HEK293 (cell line): Measurements from ENCODE around the gene TMEM198.

Experiments used
- GLI2 ChIP-seq: fragments of 450-650 bp; formaldehyde crosslinking; IDR thresholded peaks from 2 replicates; pipeline ENCODE4; 2017; ENCODE audit warnings: missing biosample characterization, missing genetic modification characterization, low read depth, borderline replicate concordance
- GLIS2 ChIP-seq: fragments of 450-650 bp; formaldehyde crosslinking; IDR thresholded peaks from 2 replicates; pipeline ENCODE4 v1.5.1; 2016; ENCODE audit warnings: missing biosample characterization, missing genetic modification characterization
- HOXD13 ChIP-seq: sonication (generic); formaldehyde crosslinking; IDR thresholded peaks from 2 replicates; pipeline ENCODE4 v1.8.0; 2022; ENCODE audit warnings: missing genetic modification reagents, borderline replicate concordance
- SCRT1 ChIP-seq: fragments of 450-650 bp; formaldehyde crosslinking; IDR thresholded peaks from 2 replicates; pipeline ENCODE4 v1.5.1; 2016; ENCODE audit warnings: missing biosample characterization, missing genetic modification characterization, borderline replicate concordance
- SCRT2 ChIP-seq: fragments of 450-650 bp; formaldehyde crosslinking; IDR thresholded peaks from 2 replicates; pipeline ENCODE4 v1.5.1; 2016; ENCODE audit warnings: missing biosample characterization, missing genetic modification characterization
- WT1 ChIP-seq: fragments of 450-650 bp; formaldehyde crosslinking; IDR thresholded peaks from 2 replicates; pipeline ENCODE4 v1.5.1; 2016; ENCODE audit warnings: missing biosample characterization, missing genetic modification characterization
- ZBTB1 ChIP-seq: fragments of 450-650 bp; formaldehyde crosslinking; IDR thresholded peaks from 2 replicates; pipeline ENCODE4 v1.5.1; 2016; ENCODE audit warnings: missing biosample characterization, missing genetic modification characterization
- ZBTB48 ChIP-seq: fragments of 450-650 bp; formaldehyde crosslinking; IDR thresholded peaks from 2 replicates; pipeline ENCODE4 v1.5.1; 2016; ENCODE audit warnings: missing biosample characterization, missing genetic modification characterization
- ZFHX2 ChIP-seq: fragments of 450-650 bp; formaldehyde crosslinking; conservative IDR thresholded peaks from 2 replicates; pipeline ENCODE4 v1.5.1; 2016; ENCODE audit warnings: missing biosample characterization, missing genetic modification characterization
- ZFP37 ChIP-seq: fragments of 450-650 bp; formaldehyde crosslinking; IDR thresholded peaks from 2 replicates; pipeline ENCODE4 v1.5.1; 2016; ENCODE audit warnings: missing biosample characterization, missing genetic modification characterization
- ZNF114 ChIP-seq: fragments of 450-650 bp; formaldehyde crosslinking; IDR thresholded peaks from 2 replicates; pipeline ENCODE4 v1.5.0; 2017; ENCODE audit warnings: missing biosample characterization, missing genetic modification characterization
- ZNF174 ChIP-seq: fragments of 450-650 bp; formaldehyde crosslinking; IDR thresholded peaks from 2 replicates; pipeline ENCODE4 v1.5.0; 2017; ENCODE audit warnings: missing biosample characterization, mild to moderate bottlenecking, missing genetic modification characterization
- ZNF223 ChIP-seq: fragments of 450-650 bp; formaldehyde crosslinking; IDR thresholded peaks from 2 replicates; pipeline ENCODE4 v1.5.1; 2016; ENCODE audit warnings: missing biosample characterization, missing genetic modification characterization
- ZNF23 ChIP-seq: fragments of 450-650 bp; formaldehyde crosslinking; IDR thresholded peaks from 2 replicates; pipeline ENCODE4 v1.5.1; 2016; ENCODE audit warnings: missing biosample characterization, missing genetic modification characterization, borderline replicate concordance
- ZNF335 ChIP-seq: fragments of 450-650 bp; formaldehyde crosslinking; conservative IDR thresholded peaks from 2 replicates; pipeline ENCODE4 v1.5.1; 2016; ENCODE audit warnings: missing biosample characterization, missing genetic modification characterization
- ZNF423 ChIP-seq: fragments of 450-650 bp; formaldehyde crosslinking; IDR thresholded peaks from 2 replicates; pipeline ENCODE4 v1.5.1; 2016; ENCODE audit warnings: missing biosample characterization, missing genetic modification characterization
- ZNF426 ChIP-seq: fragments of 450-650 bp; formaldehyde crosslinking; IDR thresholded peaks from 2 replicates; pipeline ENCODE4 v1.5.1; 2017; ENCODE audit warnings: missing biosample characterization, missing genetic modification characterization, mild to moderate bottlenecking, inconsistent platforms, moderate library complexity
- ZNF501 ChIP-seq: fragments of 450-650 bp; formaldehyde crosslinking; IDR thresholded peaks from 2 replicates; pipeline ENCODE4 v1.5.1; 2016; ENCODE audit warnings: missing biosample characterization, missing genetic modification characterization
- ZNF529 ChIP-seq: fragments of 450-650 bp; formaldehyde crosslinking; IDR thresholded peaks from 2 replicates; pipeline ENCODE4 v1.5.1; 2017; ENCODE audit warnings: missing genetic modification characterization, missing biosample characterization; ENCODE audit not compliant: insufficient replicate concordance
- ZNF555 ChIP-seq: fragments of 450-650 bp; formaldehyde crosslinking; conservative IDR thresholded peaks from 2 replicates; pipeline ENCODE4 v1.5.1; 2017; ENCODE audit warnings: missing biosample characterization, mild to moderate bottlenecking, missing genetic modification characterization, inconsistent platforms
- ZNF558 ChIP-seq: fragments of 450-650 bp; formaldehyde crosslinking; IDR thresholded peaks from 2 replicates; pipeline ENCODE4 v1.5.1; 2016; ENCODE audit warnings: missing biosample characterization, missing genetic modification characterization
- ZNF560 ChIP-seq: fragments of 450-650 bp; formaldehyde crosslinking; IDR thresholded peaks from 2 replicates; pipeline ENCODE4 v1.5.1; 2017; ENCODE audit warnings: missing biosample characterization, missing genetic modification characterization, borderline replicate concordance
- ZNF610 ChIP-seq: fragments of 450-650 bp; formaldehyde crosslinking; IDR thresholded peaks from 2 replicates; pipeline ENCODE4 v1.5.1; 2016; ENCODE audit warnings: missing biosample characterization, missing genetic modification characterization, borderline replicate concordance
- ZNF670 ChIP-seq: fragments of 450-650 bp; formaldehyde crosslinking; IDR thresholded peaks from 2 replicates; pipeline ENCODE4 v1.5.1; 2016; ENCODE audit warnings: missing biosample characterization, missing genetic modification characterization, low read depth
- ZNF747 ChIP-seq: fragments of 450-650 bp; formaldehyde crosslinking; IDR thresholded peaks from 2 replicates; pipeline ENCODE4 v1.5.1; 2016; ENCODE audit warnings: missing biosample characterization, missing genetic modification characterization
- ZNF791 ChIP-seq: fragments of 450-650 bp; formaldehyde crosslinking; IDR thresholded peaks from 2 replicates; pipeline ENCODE4 v1.5.1; 2016; ENCODE audit warnings: missing biosample characterization, missing genetic modification characterization
- ZSCAN30 ChIP-seq: fragments of 450-650 bp; IDR thresholded peaks from 2 replicates; pipeline ENCODE4 v1.5.1; 2018; ENCODE audit warnings: missing biosample characterization, mild to moderate bottlenecking, missing genetic modification characterization, moderate library complexity
- TF ChIP-seq, protein P1 (sequence below): fragments of 450-650 bp; formaldehyde crosslinking; IDR thresholded peaks from 2 replicates; pipeline ENCODE4 v1.5.1; 2017; ENCODE audit warnings: missing biosample characterization, missing genetic modification characterization
- TF ChIP-seq, protein P2 (sequence below): fragments of 450-650 bp; formaldehyde crosslinking; IDR thresholded peaks from 2 replicates; pipeline ENCODE4 v1.5.1; 2016; ENCODE audit warnings: missing biosample characterization, missing genetic modification characterization, borderline replicate concordance
- TF ChIP-seq, protein P3 (sequence below): fragments of 450-650 bp; formaldehyde crosslinking; IDR thresholded peaks from 2 replicates; pipeline ENCODE4 v1.5.1; 2016; ENCODE audit warnings: missing biosample characterization, missing genetic modification characterization
- TF ChIP-seq, protein P4 (sequence below): fragments of 450-650 bp; formaldehyde crosslinking; IDR thresholded peaks from 2 replicates; pipeline ENCODE4 v1.5.1; 2016; ENCODE audit warnings: missing biosample characterization, missing genetic modification characterization, low read depth

The TMEM198 gene

DNA sequence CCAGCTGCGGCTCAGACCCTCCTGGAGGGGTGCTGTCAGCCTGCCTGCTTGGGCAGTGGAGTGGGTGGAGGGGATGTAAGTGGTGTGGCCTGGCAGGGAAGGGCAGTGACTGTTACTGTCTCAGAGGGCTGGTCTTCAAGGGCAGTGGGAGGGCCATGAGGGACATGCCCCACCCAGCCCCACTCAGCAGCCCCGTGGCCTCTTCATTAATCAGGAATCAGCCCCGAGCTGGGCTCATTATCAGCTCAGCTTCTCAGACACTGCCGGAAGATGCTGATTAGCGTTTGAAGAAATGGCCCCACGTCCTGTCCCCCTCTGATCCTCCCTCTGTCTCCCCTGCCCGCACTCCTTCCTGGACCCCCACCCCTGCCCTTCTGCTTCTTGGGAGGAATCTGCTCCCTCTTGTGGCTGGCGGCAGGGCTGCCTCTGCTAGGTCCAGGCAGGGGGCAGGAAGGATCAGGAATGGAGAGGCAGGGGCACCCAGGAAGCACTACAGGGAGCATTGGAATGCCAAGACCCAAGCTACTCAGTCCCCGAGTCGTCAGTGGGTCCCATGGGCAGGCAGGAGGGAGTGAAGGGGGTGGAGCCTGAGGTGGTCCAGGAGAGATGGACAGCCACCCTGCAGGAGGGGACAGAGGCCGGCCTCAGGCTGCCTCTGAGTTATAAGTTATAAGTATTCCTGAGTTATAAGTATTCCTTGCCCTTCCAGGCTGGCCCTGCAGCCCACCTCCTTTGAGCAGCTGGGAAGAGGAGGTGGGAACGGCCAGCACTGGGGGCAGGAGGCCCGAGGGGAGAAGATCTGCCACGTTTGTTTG lies 22.6 kb upstream of the TMEM198 start (continued):
- TF ChIP-seq ZNF610 (no peak), ZNF335 (tag by site-specific recombination) (no peak), GLI2 (tag by site-specific recombination) (no peak), ZNF670 (tag by site-specific recombination) (no peak), ZNF223 (tag by site-specific recombination) (peak; percentile 79; the same call in 1 of the 2 replicates), ZNF560 (tag by site-specific recombination) (no peak), ZFHX2 (tag by site-specific recombination) (0 out of 2 replicates have a peak, but pooled peaks have one; percentile 5), ZNF426 (tag by site-specific recombination) (no peak), SCRT1 (no peak), WT1 (tag by site-specific recombination) (no peak), ZNF529 (no peak), SCRT2 (tag by site-specific recombination) (no peak), ZNF791 (tag by site-specific recombination) (no peak), ZBTB1 (no peak), ZNF501 (tag by site-specific recombination) (no peak), ZNF423 (tag by site-specific recombination) (0 out of 2 replicates have a peak, but pooled peaks have one; percentile 23), ZNF114 (tag by site-specific recombination) (no peak), ZSCAN30 (tag by site-specific recombination) (no peak), ZNF23 (tag by site-specific recombination) (peak; percentile 55; the same call in 1 of the 2 replicates), ZNF558 (tag by site-specific recombination) (no peak), ZBTB48 (tag by site-specific recombination) (no peak), ZNF174 (tag by site-specific recombination) (no peak), ZFP37 (no peak), HOXD13 (no peak), ZNF747 (tag by site-specific recombination) (no peak), GLIS2 (tag by site-specific recombination) (peak; percentile 73), ZNF555 (tag by site-specific recombination) (no peak)
- TF ChIP-seq, protein P1, sequence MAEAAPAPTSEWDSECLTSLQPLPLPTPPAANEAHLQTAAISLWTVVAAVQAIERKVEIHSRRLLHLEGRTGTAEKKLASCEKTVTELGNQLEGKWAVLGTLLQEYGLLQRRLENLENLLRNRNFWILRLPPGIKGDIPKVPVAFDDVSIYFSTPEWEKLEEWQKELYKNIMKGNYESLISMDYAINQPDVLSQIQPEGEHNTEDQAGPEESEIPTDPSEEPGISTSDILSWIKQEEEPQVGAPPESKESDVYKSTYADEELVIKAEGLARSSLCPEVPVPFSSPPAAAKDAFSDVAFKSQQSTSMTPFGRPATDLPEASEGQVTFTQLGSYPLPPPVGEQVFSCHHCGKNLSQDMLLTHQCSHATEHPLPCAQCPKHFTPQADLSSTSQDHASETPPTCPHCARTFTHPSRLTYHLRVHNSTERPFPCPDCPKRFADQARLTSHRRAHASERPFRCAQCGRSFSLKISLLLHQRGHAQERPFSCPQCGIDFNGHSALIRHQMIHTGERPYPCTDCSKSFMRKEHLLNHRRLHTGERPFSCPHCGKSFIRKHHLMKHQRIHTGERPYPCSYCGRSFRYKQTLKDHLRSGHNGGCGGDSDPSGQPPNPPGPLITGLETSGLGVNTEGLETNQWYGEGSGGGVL (tag by site-specific recombination), result 0 out of 2 replicates have a peak, but pooled peaks have one; percentile 23
- TF ChIP-seq, protein P2, sequence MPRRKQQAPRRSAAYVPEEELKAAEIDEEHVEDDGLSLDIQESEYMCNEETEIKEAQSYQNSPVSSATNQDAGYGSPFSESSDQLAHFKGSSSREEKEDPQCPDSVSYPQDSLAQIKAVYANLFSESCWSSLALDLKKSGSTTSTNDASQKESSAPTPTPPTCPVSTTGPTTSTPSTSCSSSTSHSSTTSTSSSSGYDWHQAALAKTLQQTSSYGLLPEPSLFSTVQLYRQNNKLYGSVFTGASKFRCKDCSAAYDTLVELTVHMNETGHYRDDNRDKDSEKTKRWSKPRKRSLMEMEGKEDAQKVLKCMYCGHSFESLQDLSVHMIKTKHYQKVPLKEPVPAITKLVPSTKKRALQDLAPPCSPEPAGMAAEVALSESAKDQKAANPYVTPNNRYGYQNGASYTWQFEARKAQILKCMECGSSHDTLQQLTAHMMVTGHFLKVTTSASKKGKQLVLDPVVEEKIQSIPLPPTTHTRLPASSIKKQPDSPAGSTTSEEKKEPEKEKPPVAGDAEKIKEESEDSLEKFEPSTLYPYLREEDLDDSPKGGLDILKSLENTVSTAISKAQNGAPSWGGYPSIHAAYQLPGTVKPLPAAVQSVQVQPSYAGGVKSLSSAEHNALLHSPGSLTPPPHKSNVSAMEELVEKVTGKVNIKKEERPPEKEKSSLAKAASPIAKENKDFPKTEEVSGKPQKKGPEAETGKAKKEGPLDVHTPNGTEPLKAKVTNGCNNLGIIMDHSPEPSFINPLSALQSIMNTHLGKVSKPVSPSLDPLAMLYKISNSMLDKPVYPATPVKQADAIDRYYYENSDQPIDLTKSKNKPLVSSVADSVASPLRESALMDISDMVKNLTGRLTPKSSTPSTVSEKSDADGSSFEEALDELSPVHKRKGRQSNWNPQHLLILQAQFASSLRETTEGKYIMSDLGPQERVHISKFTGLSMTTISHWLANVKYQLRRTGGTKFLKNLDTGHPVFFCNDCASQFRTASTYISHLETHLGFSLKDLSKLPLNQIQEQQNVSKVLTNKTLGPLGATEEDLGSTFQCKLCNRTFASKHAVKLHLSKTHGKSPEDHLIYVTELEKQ (tag by site-specific recombination), result no peak
- TF ChIP-seq, protein P3, sequence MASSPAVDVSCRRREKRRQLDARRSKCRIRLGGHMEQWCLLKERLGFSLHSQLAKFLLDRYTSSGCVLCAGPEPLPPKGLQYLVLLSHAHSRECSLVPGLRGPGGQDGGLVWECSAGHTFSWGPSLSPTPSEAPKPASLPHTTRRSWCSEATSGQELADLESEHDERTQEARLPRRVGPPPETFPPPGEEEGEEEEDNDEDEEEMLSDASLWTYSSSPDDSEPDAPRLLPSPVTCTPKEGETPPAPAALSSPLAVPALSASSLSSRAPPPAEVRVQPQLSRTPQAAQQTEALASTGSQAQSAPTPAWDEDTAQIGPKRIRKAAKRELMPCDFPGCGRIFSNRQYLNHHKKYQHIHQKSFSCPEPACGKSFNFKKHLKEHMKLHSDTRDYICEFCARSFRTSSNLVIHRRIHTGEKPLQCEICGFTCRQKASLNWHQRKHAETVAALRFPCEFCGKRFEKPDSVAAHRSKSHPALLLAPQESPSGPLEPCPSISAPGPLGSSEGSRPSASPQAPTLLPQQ, result no peak
- TF ChIP-seq, protein P4, sequence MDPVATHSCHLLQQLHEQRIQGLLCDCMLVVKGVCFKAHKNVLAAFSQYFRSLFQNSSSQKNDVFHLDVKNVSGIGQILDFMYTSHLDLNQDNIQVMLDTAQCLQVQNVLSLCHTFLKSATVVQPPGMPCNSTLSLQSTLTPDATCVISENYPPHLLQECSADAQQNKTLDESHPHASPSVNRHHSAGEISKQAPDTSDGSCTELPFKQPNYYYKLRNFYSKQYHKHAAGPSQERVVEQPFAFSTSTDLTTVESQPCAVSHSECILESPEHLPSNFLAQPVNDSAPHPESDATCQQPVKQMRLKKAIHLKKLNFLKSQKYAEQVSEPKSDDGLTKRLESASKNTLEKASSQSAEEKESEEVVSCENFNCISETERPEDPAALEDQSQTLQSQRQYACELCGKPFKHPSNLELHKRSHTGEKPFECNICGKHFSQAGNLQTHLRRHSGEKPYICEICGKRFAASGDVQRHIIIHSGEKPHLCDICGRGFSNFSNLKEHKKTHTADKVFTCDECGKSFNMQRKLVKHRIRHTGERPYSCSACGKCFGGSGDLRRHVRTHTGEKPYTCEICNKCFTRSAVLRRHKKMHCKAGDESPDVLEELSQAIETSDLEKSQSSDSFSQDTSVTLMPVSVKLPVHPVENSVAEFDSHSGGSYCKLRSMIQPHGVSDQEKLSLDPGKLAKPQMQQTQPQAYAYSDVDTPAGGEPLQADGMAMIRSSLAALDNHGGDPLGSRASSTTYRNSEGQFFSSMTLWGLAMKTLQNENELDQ, result no peak
